ENCODE data around the gene HEBP2. TPM values are rescaled to one million over a fixed set of nuclear protein-coding genes. Genes with fewer than 3 reads are reported as not detected.

HEBP2 gene
- total and polyA plus RNA-seq, 12 donors = 22.3 to 76.9 (median 49.8) TPM

GRCh38 chr6:138454981-138455706, 51.1 kb downstream of the HEBP2 start:
- intact Hi-C loops (cut with DNase I) = no loop called here
- no peaks in the 10 kb centered on the region for H3K27me3 ChIP-seq
- 76 to 85% (median 81%) methylated on average over 9 of the region's 9 CpGs for WGBS, 4 donors
- no peak overlapping the region for H3K4me3 ChIP-seq
- DNase-seq = peak in 2 of 7 donors; percentile 9 to 16
- H3K27ac ChIP-seq = no peak overlapping the region
- peaks cover 0 to 11% of the 10 kb centered on the region in 2 donors for H3K4me1 ChIP-seq (replicated peaks in 1 of 2)
- H3K9me3 ChIP-seq (replicated peaks in 1 of 3) = no peaks in the 10 kb centered on the region
- no peaks in the 10 kb centered on the region for H3K36me3 ChIP-seq (replicated peaks in 1 of 2)
- TF ChIP-seq CTCF (IDR thresholded peaks at IDR 0.05) (no peak), POLR2A (IDR thresholded peaks at IDR 0.05) (no peak)

GRCh38 chr6:138455746-138456400, 51.9 kb downstream of the HEBP2 start:
- Histone ChIP-seq H3K4me1 (replicated peaks in 1 of 2) (peaks cover 0 to 11% of the 10 kb centered on the region in 2 donors), H3K4me3 (no peak overlapping the region)
- TF ChIP-seq POLR2A (IDR thresholded peaks at IDR 0.05) (no peak), CTCF (IDR thresholded peaks at IDR 0.05) (no peak)

GRCh38 chr6:138456401-138456790, 52.4 kb downstream of the HEBP2 start:
- H3K36me3 ChIP-seq (replicated peaks in 1 of 2) = no peaks in the 10 kb centered on the region
- no peak overlapping the region for H3K4me3 ChIP-seq
- WGBS, 4 donors = 55 to 65% (median 61%) methylated on average over 6 of the region's 6 CpGs
- peaks cover 0 to 11% of the 10 kb centered on the region in 2 donors for H3K4me1 ChIP-seq (replicated peaks in 1 of 2)
- intact Hi-C loops (cut with DNase I) = no loop called here
- TF ChIP-seq CTCF (IDR thresholded peaks at IDR 0.05) (no peak), POLR2A (IDR thresholded peaks at IDR 0.05) (no peak)
- no peaks in the 10 kb centered on the region for H3K9me3 ChIP-seq (replicated peaks in 1 of 3)
- no peak for DNase-seq
- H3K27me3 ChIP-seq = no peaks in the 10 kb centered on the region
- no peak overlapping the region for H3K27ac ChIP-seq

More at GRCh38 chr6:138455746-138456400, 51.9 kb downstream of the HEBP2 start:
- H3K9me3 ChIP-seq (replicated peaks in 1 of 3) = no peaks in the 10 kb centered on the region
- no peak overlapping the region for H3K27ac ChIP-seq
- intact Hi-C loops (cut with DNase I) = no loop called here
- 38 to 49% (median 38%) methylated on average over 7 of the region's 7 CpGs for WGBS, 4 donors
- no peaks in the 10 kb centered on the region for H3K36me3 ChIP-seq (replicated peaks in 1 of 2)
- H3K27me3 ChIP-seq = no peaks in the 10 kb centered on the region
- DNase-seq = no peak

GRCh38 chr6:138461647-138462046, 57.6 kb downstream of the HEBP2 start:
- Histone ChIP-seq H3K27ac (no peak overlapping the region), H3K36me3 (replicated peaks in 1 of 2) (peaks cover 0 to 5% of the 10 kb centered on the region in 2 donors), H3K4me1 (replicated peaks in 1 of 2) (no peaks in the 10 kb centered on the region), H3K27me3 (no peaks in the 10 kb centered on the region), H3K9me3 (replicated peaks in 1 of 3) (no peaks in the 10 kb centered on the region), H3K4me3 (no peak overlapping the region)
- 93 to 100% (median 96%) methylated on average over 1 of the region's 1 CpG for WGBS, 4 donors
- intact Hi-C loops (cut with DNase I) = no loop called here
- TF ChIP-seq CTCF (IDR thresholded peaks at IDR 0.05) (no peak), POLR2A (IDR thresholded peaks at IDR 0.05) (no peak)
- DNase-seq = no peak
